Activated naive CD4-positive, alpha-beta T cell treated with anti-CD3 and anti-CD28 coated beads, Interleukin-2, amount 50 U/mL, for 24 hours (primary cell): ENCODE measurements around the gene FARP1.

Source experiments
- H3K27ac Mint-ChIP-seq: one replicate; pipeline ENCODE4 v1.8.0; 2021; ENCODE audit warnings: mild to moderate bottlenecking, mixed read lengths
- H3K27me3 Mint-ChIP-seq: one replicate; pipeline ENCODE4 v1.8.0; 2021; ENCODE audit warnings: mixed read lengths
- H3K36me3 Mint-ChIP-seq: one replicate; pipeline ENCODE4 v1.8.0; 2021; ENCODE audit warnings: mixed read lengths
- H3K4me1 Mint-ChIP-seq: one replicate; pipeline ENCODE4 v1.8.0; 2021; ENCODE audit warnings: mixed read lengths
- H3K4me3 Mint-ChIP-seq: one replicate; pipeline ENCODE4 v1.8.0; 2021; ENCODE audit warnings: mild to moderate bottlenecking, mixed read lengths
- H3K9me3 Mint-ChIP-seq: one replicate; pipeline ENCODE4 v1.8.0; 2021; ENCODE audit warnings: mixed read lengths

FARP1 gene

DNA sequence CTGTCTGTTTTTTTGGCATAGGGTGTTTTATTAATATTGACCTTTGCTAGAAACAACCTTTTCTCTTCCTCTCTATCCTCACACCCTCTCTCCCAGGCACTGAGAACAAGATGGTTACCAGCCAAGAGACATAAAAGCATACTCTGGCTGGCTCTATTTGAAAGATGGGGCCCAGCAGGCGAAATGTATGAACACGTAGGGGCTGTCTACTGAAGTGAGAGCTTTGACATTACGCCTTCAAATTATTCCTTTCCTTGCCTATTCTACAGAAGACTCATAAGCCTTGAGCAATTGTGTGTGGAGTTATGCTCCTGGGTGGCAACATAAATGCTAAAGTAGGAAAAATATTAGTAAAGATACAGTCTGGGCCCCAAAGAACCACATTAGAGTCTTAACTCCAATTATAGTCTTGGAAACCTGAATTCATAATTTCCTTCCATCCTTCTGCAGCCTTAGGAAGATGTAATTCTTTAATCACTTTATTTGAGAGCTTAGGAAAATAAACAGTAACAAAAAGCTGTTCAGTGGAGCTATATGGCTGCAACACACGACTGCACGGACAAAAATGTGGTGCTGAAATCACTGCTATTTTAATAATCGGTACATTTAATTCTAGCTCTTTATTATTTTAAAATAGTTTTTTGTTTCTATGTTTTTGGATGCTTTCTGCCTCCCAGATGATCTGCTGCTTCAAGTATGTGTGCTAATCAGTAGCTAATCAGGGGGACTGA, 156.5 kb downstream of the FARP1 start:
- Mint-ChIP-seq H3K36me3 (no peaks in the 10 kb centered on the region), H3K27me3 (peaks cover 5% of the 10 kb centered on the region), H3K27ac (no peak overlapping the region)

DNA sequence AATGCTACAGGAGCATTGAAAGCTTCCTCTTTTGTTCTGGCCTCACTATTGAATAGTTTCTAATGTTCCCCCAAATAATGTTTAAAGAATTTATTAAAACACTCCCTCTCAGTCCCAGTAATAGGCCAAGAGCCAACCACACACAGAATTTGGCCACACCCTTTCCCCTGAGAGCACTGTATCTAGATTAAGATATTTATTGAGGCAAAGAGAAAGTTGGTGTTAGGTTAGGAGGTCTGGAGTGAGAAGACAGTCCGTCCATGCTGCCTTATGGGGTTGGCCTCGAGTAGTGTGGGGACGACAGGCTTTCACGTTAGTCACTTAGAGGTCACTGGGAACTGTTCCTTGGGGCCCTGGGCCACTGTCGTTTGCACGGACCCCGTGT, 157.1 kb downstream of the FARP1 start:
- no peak overlapping the region for H3K27ac Mint-ChIP-seq
- no peaks in the 10 kb centered on the region for H3K4me1 Mint-ChIP-seq
- no peaks in the 10 kb centered on the region for H3K36me3 Mint-ChIP-seq
- peaks cover 5% of the 10 kb centered on the region for H3K27me3 Mint-ChIP-seq
- H3K4me3 Mint-ChIP-seq: no peak overlapping the region
- no peaks in the 10 kb centered on the region for H3K9me3 Mint-ChIP-seq

More for the DNA sequence above, 156.5 kb downstream of the FARP1 start:
- H3K4me3 Mint-ChIP-seq: no peak overlapping the region
- no peaks in the 10 kb centered on the region for H3K4me1 Mint-ChIP-seq
- no peaks in the 10 kb centered on the region for H3K9me3 Mint-ChIP-seq

DNA sequence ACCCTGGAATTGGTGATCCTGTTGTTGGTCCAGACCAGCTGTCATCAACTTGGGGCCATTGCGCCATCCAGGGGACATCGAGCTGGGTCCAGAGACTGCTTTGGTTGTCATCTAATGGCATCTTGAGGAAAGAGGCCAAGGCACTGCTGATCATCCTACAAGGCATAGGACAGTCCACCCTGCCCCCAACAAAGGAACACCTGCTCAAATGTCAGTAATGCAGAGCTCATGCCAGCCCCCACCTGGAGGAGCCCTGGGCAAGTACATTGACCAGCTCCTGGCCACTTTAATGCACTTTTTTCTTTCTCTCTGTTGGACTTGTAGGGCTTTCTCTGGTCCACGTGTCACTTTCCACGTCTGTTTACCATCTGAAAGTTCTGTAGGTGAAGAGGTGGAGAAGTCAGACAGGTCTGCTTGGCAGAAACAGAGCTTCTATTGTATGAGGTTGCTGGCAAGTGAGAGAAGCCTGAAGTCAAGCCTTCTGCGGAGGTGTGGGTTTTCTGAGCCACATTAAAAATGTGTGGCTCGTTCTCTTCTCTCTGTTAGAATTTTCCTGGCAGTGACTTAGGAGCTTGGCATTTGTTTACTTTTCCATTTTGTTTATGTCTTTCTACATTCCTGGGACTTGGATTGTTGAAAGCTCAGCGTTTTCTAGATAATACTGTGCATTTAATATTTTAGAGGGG, 158.2 kb downstream of the FARP1 start:
- H3K4me1 Mint-ChIP-seq: no peaks in the 10 kb centered on the region
- H3K9me3 Mint-ChIP-seq: no peaks in the 10 kb centered on the region
- H3K36me3 Mint-ChIP-seq: no peaks in the 10 kb centered on the region
- no peak overlapping the region for H3K4me3 Mint-ChIP-seq
- H3K27me3 Mint-ChIP-seq: peaks cover 3% of the 10 kb centered on the region
- no peak overlapping the region for H3K27ac Mint-ChIP-seq

DNA sequence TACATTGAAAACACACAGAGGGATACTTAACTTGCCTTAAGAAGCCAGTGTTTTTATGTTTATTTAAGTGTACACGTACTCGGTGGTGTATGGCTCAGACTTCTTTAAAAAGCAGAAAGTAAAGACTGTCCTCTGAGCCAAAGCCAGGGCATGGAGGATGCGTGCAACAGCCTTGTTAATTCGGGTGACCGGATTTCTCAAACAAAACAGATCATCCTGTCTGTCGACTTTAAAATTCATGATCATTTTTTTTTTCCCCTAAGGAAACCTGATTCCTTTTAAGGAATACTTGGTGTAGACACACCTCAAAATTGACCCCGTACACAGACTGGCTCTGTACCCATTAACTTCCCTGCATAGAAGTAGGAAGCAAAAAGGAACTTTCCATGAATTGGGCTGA, 158.8 kb downstream of the FARP1 start:
- Mint-ChIP-seq H3K36me3 (no peaks in the 10 kb centered on the region), H3K4me3 (no peak overlapping the region), H3K9me3 (no peaks in the 10 kb centered on the region), H3K27me3 (no peaks in the 10 kb centered on the region), H3K27ac (no peak overlapping the region), H3K4me1 (no peaks in the 10 kb centered on the region)

DNA sequence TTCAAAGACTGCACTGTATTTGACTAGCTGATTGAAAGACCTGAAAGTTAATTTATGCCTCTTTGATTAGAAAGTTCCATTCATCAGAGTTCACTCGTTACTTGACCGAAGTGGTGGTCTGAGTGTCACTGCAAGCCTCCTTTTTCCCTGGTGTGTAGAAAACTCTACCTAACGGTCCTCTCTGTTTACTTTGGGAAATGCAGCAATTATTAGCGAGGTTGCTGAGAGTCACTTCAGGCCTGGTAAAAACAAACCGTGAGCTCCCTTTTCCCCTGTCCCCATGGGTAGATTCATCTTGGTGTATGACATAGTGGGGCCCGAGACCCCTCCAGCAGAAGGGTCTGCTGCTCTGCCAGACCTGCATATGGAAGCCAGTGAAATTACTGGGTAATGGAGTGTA, 161.0 kb downstream of the FARP1 start:
- Mint-ChIP-seq H3K4me3 (no peak overlapping the region), H3K9me3 (no peaks in the 10 kb centered on the region), H3K4me1 (no peaks in the 10 kb centered on the region), H3K27ac (no peak overlapping the region), H3K36me3 (no peaks in the 10 kb centered on the region), H3K27me3 (no peaks in the 10 kb centered on the region)

DNA sequence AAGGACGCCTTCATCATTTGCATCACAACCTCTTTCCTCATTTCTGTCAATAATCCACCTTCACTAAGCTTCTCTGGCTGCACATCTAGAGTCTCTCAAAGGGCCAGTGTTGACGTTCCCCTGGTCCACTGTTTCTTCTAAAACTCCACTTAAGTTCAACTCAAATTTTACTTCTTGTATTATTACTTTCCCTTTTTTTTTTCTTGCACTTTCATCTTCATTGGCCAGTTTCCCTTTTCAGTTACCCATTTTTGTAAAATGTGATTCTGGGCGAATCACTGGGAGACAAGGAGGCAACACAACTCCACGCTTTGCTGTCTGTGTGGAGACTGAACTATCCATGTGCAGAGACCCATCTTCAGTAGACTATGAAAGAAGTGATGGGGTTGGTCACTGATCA, 162.8 kb downstream of the FARP1 start:
- Mint-ChIP-seq H3K27ac (no peak overlapping the region), H3K4me3 (no peak overlapping the region), H3K9me3 (no peaks in the 10 kb centered on the region), H3K27me3 (no peaks in the 10 kb centered on the region), H3K4me1 (no peaks in the 10 kb centered on the region), H3K36me3 (no peaks in the 10 kb centered on the region)

DNA sequence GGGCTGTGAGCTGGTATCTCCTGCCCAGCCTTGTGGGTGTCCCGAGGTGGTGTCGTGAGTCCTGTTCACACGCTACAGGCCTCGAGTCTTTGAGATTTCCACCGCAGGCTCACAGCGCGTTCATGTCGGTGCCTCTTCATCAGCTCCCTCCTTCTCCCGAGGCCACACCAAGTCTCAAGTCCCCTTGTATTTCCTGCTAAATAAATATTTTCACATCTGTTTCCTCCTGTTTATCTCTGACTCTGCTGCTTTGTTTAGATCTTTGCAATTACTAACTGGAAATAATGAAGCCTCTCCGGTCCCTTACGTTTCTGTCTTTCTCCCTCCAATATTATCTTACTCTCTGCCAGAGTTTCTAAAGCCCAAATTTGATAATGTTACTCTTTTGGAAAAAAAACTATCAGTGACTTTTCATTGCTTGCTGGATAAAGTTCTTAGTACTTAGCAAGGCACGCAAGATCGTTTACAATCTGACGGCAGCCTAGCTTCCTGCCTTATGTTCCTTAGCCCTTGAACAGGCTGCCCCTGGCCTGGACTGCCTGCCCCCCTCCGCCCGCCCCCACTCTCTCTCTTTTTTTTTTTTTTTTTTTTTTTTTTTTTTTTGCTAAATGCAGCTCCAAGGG, 164.7 kb downstream of the FARP1 start:
- Mint-ChIP-seq H3K9me3 (no peaks in the 10 kb centered on the region), H3K4me3 (no peak overlapping the region), H3K27me3 (no peaks in the 10 kb centered on the region), H3K27ac (no peak overlapping the region), H3K36me3 (no peaks in the 10 kb centered on the region), H3K4me1 (no peaks in the 10 kb centered on the region)

DNA sequence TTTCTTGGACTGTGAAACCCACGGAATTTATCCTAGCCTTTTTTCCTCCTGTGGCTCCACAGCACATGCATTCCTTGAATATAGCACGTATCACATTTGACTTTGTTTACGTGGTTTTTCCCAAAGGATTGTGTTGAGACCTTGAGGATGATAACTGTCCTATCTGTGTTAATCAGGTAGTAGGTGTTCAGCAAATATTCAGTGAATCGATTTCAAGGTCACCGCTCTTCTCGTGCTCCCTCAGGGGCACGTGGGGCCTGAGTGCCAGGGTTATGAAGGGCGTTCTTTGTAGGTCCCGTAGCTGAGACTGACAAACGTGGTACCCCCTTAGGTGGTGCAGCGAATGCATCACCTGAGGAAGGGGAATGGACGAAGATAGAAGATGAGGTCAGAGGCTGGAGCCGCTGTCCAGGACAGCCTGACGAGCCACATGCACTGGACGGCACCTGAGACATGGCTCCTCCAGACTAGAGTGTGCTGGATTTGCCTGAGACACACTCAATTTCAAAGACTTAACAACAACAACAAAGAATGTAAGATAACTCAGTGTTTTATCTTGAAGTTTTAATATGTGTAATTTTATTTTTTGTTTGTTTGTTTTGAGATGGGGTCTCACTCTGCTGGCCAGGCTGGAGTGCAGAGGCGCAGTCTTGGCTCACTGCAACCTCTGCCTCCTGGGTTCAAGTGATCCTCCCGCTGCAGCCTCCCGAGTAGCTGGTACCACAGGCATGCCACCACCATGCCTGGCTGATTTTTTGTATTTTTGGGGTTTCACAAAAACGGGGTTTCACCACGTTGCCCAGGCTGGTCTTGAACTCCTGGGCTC, 165.4 kb downstream of the FARP1 start:
- Mint-ChIP-seq H3K4me3 (no peak overlapping the region), H3K4me1 (no peaks in the 10 kb centered on the region), H3K27ac (no peak overlapping the region), H3K9me3 (no peaks in the 10 kb centered on the region), H3K36me3 (no peaks in the 10 kb centered on the region), H3K27me3 (no peaks in the 10 kb centered on the region)

DNA sequence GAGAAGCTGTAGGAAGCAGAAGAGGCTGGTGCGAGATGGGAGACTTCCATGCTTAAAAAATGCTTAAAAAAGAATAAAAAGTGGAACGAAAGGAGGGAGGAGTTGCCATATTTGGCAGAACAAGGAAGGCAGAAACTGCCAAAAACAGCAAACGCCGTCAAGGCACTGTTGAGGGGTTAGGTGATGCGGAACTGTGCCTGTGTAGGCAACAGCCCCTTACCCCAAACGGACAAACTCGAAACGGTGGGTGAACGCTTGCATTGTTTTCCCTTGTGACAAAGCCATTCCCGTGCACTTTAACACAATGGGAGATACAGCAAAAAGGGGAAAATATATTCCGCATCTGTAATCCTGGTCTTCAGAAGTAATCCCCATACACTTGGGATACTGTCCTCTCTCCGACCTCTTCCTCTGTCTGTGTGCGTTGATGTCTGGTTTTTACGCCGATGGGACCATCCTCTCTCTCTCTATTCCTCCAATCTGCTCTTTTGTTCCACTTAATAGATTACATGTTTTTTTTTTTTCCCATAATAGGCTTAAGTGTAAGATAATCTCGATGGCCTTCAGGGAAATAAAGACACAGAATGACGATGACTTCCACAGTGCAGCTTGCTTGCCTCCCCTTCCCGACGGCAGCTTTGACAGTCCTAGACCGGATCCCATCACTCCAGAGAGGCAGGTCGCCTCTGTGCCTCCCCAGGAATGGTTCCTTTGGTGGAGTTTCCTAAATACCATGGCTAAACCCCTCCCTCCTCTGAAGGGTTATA, 166.9 kb downstream of the FARP1 start:
- no peaks in the 10 kb centered on the region for H3K36me3 Mint-ChIP-seq
- H3K27ac Mint-ChIP-seq: no peak overlapping the region
- H3K9me3 Mint-ChIP-seq: no peaks in the 10 kb centered on the region
- H3K4me3 Mint-ChIP-seq: no peak overlapping the region
- H3K27me3 Mint-ChIP-seq: no peaks in the 10 kb centered on the region
- H3K4me1 Mint-ChIP-seq: no peaks in the 10 kb centered on the region

DNA sequence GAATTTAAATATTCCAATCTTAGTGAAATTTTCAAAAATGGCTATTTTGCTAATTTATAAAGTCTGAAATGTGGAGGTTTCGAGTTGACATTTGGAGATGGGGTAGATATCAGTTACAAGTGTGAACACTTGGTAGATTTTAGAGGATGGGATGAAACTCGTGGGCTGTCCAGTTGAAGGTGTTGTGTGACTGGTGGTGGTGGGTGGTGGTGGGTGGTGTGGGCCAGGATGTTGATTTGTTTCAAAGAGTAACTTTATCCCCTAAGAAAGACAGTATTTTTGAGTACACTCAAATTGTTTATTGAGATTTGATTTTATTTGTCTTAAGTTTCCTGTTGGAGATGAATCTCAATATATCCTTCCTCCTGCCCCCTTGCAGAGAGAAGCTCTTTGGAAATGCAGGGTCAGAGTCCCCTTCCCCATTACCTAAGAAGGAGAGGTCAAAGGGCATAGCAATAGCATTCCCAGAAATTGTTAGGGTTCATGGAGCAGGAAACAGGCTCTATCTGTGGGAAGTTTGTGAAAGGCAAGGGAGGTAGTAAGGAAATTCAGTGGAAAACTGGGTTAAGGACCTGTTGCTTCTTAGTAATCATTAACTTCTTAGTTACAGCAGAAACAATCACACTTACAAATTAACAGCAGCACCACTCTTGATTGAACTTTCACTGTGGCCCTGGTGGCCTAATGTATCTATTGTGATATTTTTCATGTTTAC, 167.7 kb downstream of the FARP1 start:
- no peak overlapping the region for H3K27ac Mint-ChIP-seq
- H3K4me3 Mint-ChIP-seq: no peak overlapping the region
- no peaks in the 10 kb centered on the region for H3K36me3 Mint-ChIP-seq
- no peaks in the 10 kb centered on the region for H3K27me3 Mint-ChIP-seq
- H3K9me3 Mint-ChIP-seq: no peaks in the 10 kb centered on the region
- H3K4me1 Mint-ChIP-seq: no peaks in the 10 kb centered on the region

DNA sequence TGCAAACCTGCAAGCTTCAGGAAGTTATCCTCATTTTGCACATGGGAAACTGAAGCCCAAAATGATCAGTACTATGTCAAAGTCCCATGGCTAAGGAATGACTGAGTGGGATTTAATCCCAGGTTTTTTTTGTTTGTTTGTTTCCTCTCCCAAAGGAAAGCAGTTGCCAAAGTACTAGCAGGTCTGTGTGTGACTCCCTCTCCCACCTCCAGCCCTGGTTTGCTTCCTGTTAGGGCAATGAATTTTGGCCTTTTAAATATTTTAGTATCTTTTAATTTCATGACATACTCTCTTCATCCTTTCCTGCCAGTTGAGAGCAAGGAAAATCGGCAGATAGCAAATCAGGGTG, 168.3 kb downstream of the FARP1 start:
- Mint-ChIP-seq H3K4me1 (no peaks in the 10 kb centered on the region), H3K4me3 (no peak overlapping the region), H3K9me3 (no peaks in the 10 kb centered on the region), H3K36me3 (no peaks in the 10 kb centered on the region), H3K27ac (no peak overlapping the region), H3K27me3 (no peaks in the 10 kb centered on the region)

DNA sequence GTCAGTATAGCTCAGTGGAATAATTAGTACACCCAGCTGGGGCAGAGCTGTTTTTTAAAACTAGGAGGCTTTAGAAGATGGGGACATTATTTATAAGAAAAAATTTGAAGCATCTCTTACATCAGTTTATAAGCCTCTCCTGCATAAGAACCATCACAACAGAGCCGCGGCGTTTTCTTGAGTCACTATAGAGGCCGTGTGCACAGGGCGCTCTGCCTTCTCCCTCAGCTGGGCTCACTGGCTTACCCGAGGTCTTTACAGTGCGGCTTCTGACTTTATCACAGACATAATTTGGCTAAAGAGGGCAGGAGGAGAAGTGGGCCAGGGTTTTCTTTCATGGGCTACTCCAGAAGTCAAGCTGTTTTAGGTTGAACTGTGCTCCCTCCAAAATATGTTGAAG, 169.7 kb downstream of the FARP1 start:
- Mint-ChIP-seq H3K4me1 (no peaks in the 10 kb centered on the region), H3K4me3 (no peak overlapping the region), H3K27me3 (no peaks in the 10 kb centered on the region), H3K36me3 (no peaks in the 10 kb centered on the region), H3K27ac (no peak overlapping the region), H3K9me3 (no peaks in the 10 kb centered on the region)

DNA sequence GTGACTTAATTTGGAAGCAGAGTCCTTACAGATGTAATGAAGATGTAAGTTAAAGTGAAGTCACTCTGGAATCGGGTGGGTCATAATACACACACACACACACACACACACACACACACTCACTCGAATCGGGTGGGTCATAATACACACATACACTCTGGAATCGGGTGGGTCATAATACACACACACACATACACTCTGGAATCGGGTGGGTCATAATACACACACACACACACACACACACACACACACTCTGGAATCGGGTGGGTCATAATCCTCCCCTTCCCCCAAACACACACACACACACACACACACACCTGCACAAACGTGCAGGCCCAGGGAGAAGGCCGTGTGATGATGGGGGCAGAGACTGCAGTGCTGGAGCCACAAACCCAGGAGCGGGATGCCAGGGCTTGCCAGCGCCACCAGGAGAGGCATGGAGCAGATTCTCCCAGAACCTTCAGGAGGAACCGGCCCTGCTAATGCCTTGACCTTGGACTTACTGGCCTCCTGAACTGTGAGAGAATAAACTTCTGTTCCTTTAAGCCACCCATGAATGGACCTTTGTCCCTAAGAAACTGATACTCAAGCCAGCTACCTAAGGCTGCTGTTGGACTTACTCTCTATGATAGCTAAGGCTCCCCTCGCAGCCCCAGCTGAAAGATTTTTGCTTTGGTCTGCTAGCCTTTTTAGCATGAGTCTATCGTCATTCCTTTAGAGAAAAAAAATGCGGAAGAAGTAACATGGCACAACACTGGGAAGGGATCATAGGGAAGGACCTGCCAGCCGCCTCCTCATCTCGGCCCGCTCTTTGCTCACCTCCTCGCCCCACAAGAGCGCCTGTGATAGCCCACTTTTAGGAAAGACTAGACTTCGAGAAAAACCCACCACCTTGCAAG, 170.4 kb downstream of the FARP1 start:
- Mint-ChIP-seq H3K4me3 (no peak overlapping the region), H3K9me3 (no peaks in the 10 kb centered on the region), H3K27me3 (no peaks in the 10 kb centered on the region), H3K27ac (no peak overlapping the region), H3K36me3 (no peaks in the 10 kb centered on the region), H3K4me1 (no peaks in the 10 kb centered on the region)

DNA sequence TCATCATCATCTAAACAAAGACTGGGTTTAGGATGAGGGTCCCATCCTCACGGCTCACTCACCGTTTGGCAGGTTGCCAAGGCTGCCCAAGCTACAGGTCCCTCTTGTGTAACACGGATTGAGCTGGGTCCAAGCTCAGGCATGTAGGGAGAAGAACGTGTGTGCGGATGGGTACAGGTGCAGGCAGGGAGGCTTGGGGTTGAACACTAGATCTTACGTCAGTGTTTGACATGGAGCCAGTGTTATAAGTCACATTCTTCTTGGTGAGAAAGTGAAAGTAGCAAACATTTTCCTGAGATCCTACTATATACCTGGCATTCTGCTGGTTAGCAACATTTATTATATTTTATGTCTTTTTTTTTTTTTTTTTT, 171.0 kb downstream of the FARP1 start:
- Mint-ChIP-seq H3K36me3 (no peaks in the 10 kb centered on the region), H3K4me1 (no peaks in the 10 kb centered on the region), H3K4me3 (no peak overlapping the region), H3K27ac (no peak overlapping the region), H3K9me3 (no peaks in the 10 kb centered on the region), H3K27me3 (no peaks in the 10 kb centered on the region)
